ENCODE measurements around the gene EPHA3.

DNA sequence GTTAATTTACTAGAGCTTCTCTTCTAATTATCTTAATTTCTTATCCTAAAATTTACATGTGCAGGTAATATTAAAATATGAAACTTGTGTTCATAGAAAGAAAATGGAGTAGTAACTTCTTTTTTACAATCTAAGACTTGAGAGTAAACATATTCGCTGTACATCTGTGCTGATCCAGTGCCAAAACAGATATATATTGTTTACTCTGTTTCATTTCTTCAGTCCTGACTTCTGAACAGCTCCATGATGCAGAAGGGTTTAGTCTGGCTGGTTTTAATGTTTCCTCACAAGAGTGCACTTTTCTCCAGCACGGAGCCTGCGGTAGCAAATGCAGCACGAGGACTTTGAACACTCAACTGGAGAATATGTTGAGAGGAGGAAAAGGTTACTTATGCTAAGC lies 306.8 kb downstream of the EPHA3 start:
- no peak for TF ChIP-seq EZH2 (IDR thresholded peaks at IDR 0.05; ENCODE audit: borderline replicate concordance, low read length)
- TF ChIP-seq, protein P1, sequence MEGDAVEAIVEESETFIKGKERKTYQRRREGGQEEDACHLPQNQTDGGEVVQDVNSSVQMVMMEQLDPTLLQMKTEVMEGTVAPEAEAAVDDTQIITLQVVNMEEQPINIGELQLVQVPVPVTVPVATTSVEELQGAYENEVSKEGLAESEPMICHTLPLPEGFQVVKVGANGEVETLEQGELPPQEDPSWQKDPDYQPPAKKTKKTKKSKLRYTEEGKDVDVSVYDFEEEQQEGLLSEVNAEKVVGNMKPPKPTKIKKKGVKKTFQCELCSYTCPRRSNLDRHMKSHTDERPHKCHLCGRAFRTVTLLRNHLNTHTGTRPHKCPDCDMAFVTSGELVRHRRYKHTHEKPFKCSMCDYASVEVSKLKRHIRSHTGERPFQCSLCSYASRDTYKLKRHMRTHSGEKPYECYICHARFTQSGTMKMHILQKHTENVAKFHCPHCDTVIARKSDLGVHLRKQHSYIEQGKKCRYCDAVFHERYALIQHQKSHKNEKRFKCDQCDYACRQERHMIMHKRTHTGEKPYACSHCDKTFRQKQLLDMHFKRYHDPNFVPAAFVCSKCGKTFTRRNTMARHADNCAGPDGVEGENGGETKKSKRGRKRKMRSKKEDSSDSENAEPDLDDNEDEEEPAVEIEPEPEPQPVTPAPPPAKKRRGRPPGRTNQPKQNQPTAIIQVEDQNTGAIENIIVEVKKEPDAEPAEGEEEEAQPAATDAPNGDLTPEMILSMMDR (IDR thresholded peaks at IDR 0.05; ENCODE audit: low read length) = no peak

Data from OCI-LY1 (cell line).